GM18520 (cell line): ENCODE measurements around the gene PDGFA.

Experiments
- ATAC-seq: cut with Tn5 transposase; IDR thresholded peaks from one replicate; pipeline ENCODE4 v1.9.1; 2021; ENCODE audit not compliant: unreplicated experiment

The PDGFA gene

DNA sequence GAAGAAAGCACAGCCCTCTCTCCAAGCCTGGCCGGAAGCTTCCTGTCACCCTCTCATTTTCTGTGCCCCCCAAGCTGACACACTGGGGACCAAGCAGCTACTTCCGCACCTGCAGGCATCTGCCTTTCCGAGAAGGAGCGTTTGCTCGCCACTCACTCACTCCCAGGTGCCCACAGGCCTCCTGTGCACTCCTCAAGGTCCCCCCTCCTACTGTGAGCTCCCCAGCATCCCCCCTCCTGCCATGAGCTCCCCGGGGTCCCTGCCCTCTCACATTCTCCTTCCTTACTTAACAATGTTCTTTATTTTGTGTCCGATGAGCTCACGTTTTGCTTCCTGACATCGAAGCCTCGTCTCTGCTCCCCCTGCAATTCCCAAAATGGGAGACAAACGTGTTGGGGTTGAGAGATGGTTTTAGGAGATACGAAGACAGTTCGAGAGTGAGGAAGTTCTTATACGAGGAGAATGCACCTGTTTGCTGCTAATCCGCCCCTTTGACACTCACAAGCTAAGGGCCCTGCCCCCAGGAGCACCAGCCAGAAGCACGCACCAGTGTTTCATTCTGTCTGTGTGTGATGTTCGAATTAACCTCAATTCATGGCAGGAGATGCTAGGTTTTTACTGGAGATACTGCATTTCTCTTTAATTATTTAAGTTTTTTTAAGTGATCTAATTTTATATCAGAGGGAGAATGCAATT, 70.2 kb downstream of the PDGFA start:
- no peak for ATAC-seq

DNA sequence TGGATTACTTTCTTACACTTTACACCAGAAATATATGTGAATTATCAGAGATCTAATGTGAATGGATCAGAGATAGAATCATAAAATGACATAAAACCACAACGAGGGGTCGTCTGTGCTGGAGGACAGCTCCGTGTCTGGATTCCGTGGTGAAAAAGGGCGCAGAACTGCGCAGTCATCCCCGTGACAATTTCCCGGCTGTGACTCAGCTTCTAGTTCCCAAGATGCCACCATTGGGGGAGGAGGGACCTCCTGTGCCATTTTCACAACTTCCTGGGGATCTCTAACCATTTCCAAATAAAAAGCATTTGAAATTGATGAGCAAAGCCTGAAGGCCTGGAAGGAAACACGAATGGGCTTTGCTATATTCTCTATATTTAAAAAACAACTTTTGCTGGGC, 72.1 kb downstream of the PDGFA start:
- no peak for ATAC-seq
